HG02763 (cell line): ENCODE results near the gene TK1.

Experiments
- ATAC-seq: cut with Tn5 transposase; IDR thresholded peaks from one replicate; pipeline ENCODE4 v1.9.1; 2021; ENCODE audit warnings: mild to moderate bottlenecking, moderate library complexity; ENCODE audit not compliant: unreplicated experiment

TK1 gene

DNA sequence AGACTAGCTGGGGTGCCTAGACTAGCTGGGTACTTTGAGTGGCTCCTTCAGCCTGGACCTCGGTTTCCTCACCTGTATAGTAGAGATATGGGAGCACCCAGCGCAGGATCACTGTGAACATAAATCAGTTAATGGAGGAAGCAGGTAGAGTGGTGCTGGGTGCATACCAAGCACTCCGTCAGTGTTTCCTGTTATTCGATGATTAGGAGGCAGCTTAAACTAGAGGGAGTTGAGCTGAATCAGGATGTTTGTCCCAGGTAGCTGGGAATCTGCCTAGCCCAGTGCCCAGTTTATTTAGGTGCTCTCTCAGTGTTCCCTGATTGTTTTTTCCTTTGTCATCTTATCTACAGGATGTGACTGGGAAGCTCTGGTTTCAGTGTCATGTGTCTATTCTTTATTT is 36.2 kb upstream of the TK1 start:
- no peak for ATAC-seq

DNA sequence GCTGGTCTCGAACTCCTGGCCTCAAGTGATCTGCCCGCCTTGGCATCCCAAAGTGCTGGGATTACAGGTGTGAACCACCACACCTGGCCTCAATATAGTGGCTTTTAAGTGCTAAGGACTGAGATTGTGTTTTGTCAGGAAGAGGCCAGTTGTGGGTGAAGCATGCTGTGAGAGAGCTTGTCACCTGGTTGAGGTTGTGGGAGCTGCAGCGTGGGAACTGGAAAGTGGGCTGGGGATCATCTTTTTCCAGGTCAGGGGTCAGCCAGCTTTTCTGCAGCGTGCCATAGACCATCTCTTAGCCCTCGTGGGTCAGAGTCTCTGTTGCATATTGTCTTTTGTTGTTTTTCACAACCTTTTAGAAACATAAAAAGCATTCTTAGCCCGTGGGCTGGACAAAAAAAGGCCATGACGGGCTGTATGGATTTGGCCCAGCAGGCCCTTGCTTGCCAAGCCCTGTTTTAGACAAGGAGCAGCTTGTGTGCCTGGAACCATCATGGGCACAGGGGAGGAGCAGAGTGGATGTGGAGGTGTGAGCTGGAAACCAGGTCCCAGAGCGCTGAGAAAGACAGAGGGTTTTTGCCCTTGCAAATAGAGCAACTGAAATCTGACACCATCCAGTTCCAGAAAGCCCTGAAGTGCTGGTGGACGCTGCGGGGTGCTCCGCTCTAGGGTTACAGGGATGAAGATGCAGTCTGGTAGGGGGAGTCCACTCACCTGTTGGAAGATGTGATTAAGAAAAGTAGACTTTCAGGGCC is 32.7 kb upstream of the TK1 start:
- ATAC-seq = no peak

DNA sequence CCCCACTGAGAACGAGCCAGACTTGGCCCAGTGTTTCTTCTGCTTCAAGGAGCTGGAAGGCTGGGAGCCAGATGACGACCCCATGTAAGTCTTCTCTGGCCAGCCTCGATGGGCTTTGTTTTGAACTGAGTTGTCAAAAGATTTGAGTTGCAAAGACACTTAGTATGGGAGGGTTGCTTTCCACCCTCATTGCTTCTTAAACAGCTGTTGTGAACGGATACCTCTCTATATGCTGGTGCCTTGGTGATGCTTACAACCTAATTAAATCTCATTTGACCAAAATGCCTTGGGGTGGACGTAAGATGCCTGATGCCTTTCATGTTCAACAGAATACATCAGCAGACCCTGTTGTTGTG is 27.8 kb upstream of the TK1 start:
- no peak for ATAC-seq

GRCh38 chr17:78214016-78214705 is 27.3 kb upstream of the TK1 start, which contains the start of gene BIRC5:
Gene BIRC5 (plus strand): TSS chr17:78214253. CDS start chr17:78214317, 64 bp downstream.
- peak; percentile 86 for ATAC-seq

GRCh38 chr17:78211032-78211431 is 24.2 kb upstream of the TK1 start:
- no peak for ATAC-seq

DNA sequence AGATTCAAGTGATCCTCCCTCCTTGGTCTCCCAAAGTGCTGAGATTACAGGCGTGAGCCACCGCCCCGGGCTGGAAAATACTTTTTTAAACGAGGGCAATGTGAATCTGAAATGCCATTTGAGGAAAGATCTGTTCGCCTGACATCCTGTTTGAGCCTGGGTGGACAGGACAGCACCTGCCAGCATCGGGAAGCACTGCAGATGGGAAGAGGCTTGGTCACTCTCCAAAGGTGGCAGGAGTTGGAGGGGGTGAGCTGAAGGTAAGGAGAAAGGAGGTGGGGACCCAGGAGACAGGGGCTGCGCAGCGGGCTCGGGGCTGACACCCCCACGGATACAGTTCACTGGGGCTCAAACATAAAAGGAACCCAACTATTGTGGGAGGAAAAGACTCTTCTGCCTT is 23.3 kb upstream of the TK1 start:
- no peak for ATAC-seq

DNA sequence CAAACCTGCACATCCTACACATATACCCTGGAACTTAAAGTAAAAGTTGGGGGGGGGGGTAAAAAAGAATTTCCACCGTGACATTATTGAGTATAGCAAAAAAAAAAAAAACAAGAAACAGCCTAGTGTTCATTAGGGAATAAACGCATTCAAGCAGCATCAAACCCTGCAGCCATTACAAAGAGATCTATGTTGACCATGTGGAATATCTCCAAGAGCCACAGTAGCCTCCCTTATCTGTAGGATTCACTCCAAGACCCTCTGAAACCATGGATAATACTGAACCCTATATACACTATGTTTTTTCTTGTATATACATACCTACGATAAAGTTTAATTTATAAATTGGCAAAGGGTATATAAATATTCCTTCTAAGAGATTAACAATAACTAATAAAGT is 21.6 kb upstream of the TK1 start:
- ATAC-seq = no peak

- ATAC-seq = no peak
Observed at GRCh38 chr17:78206298-78206697, 19.4 kb upstream of the TK1 start.

GRCh38 chr17:78205124-78205775 is 18.4 kb upstream of the TK1 start:
- ATAC-seq = no peak

GRCh38 chr17:78204387-78205123 is 17.7 kb upstream of the TK1 start:
- ATAC-seq = no peak

DNA sequence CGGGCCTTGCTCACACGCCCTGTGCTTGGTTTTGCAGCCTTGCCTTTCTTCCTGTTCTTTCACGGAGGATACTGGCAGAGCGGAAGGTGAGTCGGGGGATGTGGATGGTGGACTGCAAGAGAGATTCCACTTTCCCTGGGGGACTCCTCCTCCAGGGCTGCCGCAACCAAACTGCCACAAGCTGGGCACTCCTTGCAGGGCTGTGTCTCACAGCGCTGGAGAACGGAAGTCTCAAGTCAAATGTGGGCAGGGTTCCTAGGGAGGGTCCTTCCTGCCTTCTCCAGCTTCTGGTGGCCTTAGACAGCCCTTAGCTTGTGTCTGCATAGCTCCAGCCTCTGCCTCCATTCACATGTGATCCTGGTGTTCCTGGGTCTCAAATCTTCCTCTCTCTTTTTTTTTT is 15.8 kb upstream of the TK1 start:
- no peak for ATAC-seq

- no peak for ATAC-seq
Observed at GRCh38 chr17:78200451-78200850, 13.6 kb upstream of the TK1 start.

DNA sequence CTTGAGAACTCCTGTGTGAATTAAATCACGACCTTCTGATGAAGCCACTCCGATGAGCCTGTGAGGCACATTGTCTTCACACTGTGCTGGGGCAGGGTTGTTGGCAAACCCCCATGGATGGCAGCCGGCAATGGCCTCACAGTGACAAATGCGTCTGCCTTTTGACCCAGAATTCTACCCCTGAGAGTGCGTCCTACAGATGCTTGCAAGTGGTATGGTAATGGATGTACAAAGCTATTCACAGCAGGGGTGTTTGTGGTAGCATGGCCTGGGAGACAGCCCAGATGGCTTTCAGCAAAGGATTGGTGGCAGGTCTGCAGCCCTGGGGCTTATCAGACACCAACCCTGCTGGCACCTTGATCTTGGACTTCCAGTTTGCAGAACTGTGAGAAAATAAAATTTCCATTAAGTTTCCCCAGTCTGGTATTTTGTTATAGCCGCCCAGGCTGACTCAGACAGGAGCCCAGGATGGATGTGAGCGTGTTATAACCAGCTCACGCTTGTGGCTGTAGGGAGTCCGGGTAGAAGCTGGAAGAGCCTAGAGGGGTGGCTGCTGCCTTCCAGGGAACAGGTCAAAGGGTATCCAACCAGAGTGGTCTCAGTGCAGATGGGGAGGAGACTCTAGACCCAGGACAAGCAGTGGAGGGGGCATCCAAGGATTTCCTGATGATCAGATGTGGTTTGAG is 10.4 kb upstream of the TK1 start:
- ATAC-seq = no peak

- no peak for ATAC-seq
Observed at GRCh38 chr17:78196716-78197115, 9.9 kb upstream of the TK1 start.

- ATAC-seq = no peak
Observed at GRCh38 chr17:78185981-78186691, 716 bp downstream of the TK1 start.

DNA sequence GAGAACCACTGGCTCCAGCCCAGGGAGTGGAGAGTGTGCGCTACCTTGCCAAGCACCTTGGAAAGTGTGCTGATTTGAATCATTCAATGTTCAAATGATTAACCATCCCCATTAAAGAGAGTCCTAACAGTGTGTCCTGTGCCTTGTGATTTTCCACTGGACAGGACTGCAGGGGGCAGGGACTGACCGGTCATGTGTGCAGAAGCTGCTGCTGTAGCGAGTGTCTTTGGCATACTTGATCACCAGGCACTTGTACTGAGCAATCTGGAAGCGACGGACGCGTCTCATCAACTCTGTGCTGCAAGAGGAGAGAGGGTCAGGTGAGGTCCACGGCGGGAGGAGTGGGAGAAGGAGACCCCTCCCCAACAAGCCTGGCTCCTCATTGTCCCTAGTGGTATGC is 2.0 kb downstream of the TK1 start:
- ATAC-seq = no peak

DNA sequence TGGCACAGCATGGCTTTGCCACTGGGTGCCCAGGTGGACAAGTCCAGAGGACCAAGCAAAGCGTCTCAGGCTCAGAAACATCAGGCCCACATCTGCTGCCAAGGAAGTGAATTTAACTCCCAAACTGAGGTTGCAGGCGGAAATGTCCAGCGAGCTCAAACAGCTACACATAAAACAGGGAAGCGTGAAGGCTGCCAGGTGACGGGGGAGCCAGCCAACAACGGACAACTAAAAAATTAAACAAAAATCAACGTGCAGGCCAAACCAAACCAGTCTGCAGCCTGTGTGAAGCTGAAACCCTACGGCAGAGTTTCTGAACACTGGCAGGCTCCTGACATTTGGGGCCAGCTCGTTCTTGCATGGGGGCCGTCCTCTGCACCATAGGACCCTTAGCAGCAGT is 2.5 kb downstream of the TK1 start:
- no peak for ATAC-seq

GRCh38 chr17:78183916-78184315 is 2.9 kb downstream of the TK1 start:
- ATAC-seq = no peak

DNA sequence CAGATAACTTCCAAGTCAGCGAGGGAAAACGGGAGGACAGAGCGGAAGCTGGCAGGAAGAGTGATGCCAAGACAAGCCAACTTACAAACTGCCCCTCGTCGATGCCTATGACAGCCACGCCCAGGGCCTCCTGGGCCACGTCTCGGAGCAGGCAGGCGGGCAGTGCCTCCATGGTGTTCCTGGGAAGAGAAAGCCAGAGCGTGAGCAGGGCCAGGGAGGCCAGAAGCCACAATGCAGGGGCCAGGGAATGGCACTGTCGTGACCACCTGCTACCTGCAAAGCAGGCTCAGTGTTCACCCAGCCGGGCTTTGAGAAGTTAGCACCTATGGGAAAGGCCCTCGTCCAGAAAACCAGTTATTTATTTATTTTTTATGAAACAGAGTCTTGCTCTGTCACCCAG is 4.3 kb downstream of the TK1 start:
- ATAC-seq = no peak

DNA sequence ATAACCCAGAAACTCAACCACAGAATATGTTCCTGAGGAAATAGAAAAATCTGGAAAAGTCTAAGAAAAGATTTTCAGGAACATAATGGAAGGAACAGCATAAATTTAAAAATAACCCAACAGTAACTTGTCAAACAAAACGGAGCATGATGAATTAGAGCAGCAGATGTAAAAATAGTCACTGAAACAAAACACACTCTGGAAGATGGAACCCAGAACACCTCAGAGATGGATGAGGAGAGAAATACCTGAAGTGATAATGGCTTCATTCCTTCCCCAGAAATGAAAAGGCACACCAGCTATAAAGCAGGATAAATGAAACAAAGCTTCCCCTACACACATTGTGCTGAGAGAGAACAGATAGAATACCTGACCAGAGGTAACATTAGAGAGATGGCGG is 6.3 kb downstream of the TK1 start:
- no peak for ATAC-seq
